ENCODE data around the gene AGMAT.

Gene AGMAT

DNA sequence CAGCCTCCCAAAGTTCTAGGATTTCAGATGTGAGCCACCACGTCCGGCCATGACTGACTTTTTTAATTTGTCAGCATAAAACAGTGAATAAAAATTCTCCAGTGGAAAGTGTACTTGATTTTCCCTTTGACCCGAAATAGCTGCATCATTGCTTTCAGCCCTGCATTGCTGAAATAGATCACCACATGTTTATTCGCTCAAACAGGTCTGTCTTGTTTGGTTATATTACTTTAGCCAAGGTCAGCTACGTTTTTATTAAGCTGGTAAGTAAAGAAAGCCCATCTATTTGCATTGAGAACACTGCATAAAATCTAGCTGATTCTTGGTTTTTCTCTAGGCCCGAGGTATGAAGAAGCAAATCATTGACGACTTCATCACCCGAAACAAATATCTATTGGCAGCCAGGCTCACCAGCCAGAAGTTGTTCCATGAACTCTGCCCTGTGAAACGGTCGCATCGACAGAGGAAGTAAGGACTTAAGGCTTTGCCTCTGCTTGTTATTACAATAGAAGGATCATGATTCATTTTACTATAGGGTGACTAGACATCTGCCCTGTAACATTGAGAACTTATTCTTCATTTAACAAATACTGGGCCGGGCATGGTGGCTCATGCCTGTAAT lies 25.6 kb downstream of the AGMAT start:
- DNase-seq (ENCODE audit: low read depth) = no peak

DNA sequence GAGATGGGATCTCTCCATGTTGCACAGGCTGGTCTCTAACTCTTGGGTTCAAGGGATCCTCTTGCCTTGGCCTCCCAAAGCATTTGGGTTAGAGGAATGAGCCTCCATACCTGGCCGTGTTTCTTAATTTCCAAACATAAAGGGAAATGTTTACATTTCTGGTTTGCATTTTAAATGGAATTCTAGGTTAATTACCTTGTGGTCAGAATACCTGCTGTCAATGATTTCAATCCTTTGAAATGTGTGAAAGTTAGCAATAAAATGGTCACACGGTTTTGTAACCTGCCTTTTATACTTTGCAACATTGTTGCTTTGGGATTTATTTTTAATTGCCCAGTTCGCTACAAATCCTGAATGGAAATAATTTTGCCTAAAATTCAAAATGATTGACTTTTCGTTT lies 26.3 kb downstream of the AGMAT start:
- DNase-seq (ENCODE audit: low read depth) = no peak

DNA sequence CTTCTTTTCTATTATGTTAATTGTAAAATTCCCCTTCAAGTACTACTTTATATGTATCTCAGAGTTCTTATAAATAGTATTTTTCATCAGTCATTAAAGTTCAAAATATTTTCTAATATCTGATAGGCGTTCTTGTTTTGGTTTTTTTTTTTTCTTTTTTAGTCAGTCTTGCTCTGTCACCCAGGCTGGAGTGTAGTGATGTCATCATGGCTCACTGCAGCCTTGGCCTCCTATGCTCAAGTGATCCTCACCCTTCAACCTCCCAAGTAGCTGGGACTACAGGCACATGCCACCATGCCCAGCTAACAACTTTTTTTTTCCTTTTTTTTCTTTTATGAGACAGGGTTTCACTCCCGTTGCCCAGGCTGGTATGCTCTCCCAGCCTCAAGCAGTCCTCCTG lies 27.3 kb downstream of the AGMAT start:
- no peak for DNase-seq (ENCODE audit: low read depth)

DNA sequence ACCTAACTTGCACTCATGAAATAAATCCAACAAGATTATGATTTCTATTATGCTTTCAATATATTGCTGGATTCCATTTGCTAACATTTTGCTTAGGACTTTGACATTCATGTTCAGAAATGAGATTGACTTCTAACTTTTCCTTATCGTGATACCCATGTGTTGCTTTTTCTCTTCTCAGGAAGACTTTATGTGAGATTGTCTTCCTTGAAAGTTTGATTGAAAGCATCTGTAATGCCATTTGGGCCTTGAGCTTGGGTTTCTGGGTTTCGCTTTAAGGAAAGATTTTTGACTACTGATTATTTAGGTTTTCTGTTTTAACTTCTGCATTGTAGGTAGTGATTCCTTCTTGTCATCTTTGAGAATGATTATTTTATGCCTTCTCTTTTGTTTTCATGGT lies 27.8 kb downstream of the AGMAT start:
- DNase-seq (ENCODE audit: low read depth) = no peak

DNA sequence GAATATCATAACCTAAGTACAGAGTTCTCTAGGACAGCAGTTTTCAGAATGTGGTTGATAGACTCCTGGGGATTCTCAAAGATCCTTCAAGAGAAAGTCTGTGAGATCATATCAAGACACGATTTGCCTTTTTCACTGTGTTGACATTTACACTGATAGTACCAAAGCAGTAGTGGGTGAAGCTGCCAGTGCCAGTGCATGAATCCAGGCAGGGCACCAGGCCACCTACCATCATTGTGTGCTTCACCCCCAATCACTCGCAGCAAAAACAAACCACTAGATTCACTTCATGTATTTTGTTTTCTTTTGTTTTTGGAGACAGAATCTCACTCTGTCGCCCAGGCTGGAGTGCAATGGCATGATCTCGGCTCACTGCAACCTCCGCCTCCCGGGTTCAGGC lies 34.3 kb downstream of the AGMAT start:
- DNase-seq (ENCODE audit: low read depth) = no peak

DNA sequence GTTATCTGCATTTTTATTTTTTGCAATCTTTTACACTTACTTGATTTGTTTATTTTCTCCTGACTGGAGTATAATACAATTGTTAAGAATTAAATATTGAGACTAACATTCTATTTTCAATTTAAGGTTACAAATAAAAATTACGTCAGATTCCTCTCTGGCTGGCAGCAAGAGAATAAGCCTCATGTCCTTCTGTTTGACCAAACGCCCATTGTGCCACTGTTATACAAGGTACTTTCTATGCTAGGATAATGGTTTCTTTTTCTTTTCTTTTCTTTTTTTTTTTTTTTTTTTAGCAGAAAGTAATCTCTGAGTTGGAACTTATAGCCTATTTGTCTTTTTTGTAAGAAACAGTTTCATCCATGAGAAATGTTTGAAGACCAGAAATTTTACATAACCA lies 38.2 kb downstream of the AGMAT start:
- no peak for DNase-seq (ENCODE audit: low read depth)

DNA sequence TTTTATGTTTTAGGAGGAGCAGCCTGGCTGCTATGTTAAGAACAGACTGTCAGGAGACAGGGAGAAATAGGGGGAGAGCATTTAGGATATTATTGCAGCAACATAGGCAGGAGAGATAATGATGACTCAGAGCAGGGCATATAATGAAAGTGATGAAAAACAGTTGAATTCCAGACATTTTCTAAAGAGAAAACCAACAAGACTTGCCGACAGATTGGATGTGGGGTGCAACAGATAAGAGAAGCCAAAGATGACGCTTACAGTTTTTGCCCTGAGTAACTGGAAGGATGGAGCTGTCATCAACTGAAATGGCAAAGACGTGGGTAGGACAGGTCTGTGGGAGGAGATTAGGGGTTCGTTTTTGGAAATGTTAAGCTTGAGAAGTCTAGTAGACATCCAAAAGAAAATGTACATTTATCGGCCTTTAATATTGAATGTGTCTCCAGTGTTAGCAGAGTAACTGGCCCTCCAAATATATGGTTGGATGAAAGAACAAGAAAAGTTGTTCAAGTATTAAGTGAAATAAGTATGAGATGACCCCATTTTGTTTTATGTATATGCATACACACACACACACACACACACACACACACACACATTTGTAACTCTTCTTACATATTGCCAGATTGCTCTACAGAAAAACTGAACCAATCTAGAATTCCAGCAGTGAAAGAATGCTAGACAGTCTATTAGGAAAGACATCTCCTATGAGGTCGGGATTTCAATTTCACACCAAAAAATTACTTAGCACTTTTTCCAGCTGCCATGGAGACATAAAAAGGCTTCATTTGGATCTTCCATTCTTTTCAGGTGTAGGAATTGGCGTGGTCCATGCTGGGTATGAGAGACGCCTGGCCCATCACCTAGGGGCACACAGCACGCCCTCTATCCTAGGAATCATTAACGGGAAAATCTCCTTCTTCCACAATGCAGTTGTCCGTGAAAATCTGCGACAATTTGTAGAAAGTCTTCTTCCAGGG lies 41.0 kb downstream of the AGMAT start:
- DNase-seq (ENCODE audit: low read depth) = no peak

DNA sequence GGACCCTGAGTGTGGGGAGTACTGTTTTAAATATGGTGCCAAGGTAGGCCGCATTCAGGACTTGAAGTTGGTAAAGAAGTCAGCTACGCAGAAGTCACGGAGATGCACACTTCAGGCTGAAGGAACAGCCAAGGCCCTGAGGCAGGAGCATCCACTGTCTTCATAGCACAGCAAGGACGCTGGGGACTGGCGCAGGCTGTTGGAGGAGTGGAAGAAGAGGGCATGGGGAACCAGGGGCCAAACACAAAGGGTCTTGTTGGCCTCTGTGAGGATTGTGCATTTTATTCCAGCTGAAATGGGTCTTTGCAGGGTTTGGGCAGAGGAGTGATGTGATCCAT lies 41.6 kb downstream of the AGMAT start:
- DNase-seq (ENCODE audit: low read depth) = no peak

DNA sequence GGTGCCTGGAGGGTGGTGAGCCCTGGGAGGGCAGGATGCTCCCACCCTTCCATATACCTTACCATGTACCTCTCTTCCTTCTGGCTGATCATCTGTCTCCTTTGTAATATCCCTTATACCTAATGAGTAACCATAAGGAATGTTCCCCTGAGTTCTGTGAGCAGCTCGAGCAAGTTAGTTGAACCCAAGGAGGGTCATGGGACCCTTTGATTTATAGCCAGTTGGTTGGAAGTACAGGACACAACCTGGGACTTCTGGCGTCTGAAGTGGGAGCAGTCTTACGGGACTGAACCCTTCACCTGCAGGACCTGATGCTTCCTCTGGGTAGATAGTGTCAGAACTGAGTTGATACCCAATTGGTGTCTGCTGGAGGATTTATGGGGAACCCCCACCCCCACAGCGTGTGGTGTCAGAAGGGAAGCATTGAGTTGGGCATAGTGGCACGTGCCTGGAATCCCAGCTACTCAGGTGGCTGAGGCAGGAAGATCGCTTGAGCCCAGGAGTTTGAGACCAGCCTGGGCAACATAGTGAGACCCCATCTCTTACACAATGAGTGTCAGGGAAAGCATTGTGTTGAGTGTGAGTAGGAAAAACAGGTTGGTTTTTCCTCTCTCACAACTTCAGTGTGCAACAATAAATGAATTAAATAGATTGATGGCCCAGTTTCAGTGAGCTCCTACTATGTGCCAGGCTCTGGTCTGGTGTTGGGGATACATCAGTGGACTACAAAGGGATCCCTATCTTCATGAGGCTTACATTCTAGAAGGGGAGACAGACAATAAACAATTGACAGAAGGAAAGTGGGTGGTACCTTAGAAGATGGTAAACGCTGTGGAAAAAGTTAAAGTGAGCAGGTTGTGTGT lies 42.2 kb downstream of the AGMAT start:
- no peak for DNase-seq (ENCODE audit: low read depth)

DNA sequence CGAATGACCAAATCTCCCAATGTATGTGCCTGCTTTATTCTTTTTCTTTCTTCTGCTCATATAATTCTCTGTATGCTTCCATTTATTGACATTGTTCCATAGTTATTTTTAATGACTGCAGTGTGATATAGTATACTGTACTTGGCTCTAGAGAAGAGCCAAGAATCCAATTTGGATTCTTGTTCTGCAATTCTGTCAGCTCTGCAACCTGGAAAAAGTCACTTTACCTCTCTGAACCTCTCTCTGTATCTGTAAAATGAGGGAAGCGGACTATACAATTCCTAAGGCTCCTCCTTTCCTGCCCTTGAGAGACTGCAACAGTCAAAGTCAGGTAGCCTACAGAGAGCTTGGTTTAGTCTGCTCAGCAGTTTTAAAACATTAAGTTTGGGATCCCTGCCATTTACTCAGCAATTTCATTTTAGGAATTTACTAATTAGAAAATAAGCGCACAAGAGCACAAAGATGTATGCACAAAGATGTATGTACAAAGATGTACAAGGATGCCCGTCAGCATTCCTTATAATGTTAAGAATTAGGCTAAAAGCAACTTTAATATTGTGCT lies 43.5 kb downstream of the AGMAT start:
- no peak for DNase-seq (ENCODE audit: low read depth)

DNA sequence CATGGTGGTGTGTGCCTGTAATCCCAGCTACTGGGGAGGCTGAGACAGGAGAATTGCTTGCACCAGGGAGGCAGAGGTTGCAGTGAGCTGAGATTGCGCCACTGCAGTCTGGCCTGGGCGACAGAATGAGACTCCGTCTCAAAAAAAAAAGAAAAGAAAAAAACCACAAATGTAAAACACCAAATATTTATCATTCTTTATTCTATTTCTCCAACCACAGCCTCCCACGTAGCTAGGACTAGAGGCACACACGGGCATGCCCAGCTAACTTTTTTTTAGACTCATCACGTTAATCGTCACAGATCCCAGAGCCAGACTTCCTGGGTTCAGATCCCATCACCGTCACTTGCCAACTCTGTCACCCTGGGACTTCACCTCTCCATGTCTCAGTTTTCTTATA lies 44.7 kb downstream of the AGMAT start:
- DNase-seq (ENCODE audit: low read depth) = no peak

DNA sequence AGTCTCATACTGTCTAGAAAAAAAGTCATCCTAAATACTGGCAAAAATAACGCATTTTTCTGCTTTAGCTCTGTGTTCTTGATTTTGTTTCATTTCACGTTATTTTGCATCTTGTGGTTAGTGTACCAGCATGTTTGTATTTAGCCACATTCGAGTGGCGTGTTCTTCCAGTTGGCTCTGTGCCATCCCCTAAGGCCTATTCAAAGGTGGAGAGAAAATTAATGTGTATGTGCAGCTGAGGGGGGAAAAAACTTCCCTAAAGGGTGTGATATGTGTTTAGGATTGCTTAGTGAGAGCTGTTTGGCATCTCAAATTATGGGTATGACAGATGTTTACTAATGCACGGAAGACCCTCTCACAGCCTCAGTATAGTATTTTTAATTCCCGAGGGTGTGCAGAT lies 46.1 kb downstream of the AGMAT start:
- DNase-seq (ENCODE audit: low read depth) = no peak

DNA sequence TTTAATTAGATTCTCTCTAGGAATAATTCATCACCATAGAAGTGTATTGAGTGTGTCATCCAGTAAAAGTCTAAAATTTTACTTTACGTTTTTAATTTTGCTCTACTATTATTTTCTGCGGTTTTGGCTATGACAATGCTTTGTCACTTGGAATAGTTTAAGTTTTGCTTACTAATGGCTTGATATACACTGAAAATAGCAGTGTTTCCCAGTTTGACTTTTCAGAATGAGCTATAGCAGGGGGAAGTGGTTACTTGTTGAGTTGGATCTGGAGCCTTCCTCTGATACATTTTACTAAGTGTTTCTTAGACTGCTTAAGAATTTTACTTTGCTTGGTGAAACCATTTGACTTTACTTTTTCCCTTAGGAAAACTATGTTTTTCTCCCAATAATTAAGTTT lies 53.2 kb downstream of the AGMAT start:
- no peak for DNase-seq (ENCODE audit: low read depth)

DNA sequence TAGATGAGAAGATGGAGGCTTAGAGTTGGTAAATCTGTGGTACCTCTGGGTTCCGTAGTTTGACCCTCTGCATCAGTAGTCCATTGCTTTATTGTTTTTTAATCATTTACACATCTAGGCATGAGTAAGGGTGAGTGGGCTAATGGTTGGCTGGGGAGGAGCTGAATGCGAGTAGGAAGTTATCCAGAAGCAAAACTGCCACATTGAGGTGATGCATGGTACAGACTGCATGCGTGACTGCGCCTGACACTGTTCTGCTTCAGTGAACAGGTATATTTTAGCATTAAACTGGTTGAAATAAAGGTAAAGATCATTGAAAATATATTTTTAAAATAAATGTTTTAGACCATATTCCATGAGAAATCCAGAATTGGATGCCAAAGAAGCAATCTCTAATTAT lies 53.8 kb downstream of the AGMAT start:
- no peak for DNase-seq (ENCODE audit: low read depth)

DNA sequence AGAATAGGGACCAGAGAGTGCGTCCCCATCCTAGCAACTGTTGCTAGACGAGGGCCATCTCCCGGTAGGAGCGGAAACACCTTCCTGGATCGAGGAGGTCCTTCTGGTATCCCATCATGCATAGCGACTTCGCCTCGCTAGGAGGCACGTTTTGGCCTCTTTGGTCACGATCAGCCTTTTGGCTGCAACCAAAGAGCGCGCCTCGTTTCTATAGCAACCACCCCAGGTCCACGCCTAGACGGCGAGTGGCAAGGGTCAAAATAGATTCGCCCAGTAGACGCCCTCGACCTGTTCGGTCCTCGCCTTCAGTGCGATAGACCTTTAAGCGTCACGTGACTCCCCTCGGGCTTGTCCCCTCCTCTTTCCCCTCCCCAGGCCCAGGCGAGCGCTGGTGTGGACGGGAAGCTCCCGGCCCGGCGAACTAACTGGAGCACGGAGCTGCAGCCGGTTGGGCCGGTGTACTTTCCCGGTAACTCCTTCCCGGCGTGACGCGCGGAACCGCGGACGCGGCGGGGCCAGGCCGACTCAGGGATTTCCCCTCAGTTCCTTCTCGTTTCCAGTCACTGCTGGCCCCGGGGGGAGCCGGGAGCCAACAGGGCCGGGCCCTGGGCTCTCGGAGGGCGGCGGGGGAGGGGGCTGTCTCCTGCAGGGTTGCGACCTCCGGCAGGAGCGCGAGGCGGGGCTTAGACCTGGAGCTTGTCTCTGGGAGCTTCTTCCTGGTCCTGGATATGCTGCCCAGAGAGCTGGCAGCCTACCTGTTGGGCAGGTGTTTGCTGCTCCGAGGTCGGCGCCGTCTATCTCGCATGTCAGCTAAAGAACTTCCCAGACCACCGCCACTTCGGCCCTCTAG lies 58.1 kb downstream of the AGMAT start, which contains the start of gene DNAJC16:
DNAJC16 (plus strand) TSS at position 359 of the 850 bp plus-strand sequence. CDS start 2,258 bp downstream, outside the sequence.
- DNase-seq (ENCODE audit: low read depth) = peak; percentile 78

DNA sequence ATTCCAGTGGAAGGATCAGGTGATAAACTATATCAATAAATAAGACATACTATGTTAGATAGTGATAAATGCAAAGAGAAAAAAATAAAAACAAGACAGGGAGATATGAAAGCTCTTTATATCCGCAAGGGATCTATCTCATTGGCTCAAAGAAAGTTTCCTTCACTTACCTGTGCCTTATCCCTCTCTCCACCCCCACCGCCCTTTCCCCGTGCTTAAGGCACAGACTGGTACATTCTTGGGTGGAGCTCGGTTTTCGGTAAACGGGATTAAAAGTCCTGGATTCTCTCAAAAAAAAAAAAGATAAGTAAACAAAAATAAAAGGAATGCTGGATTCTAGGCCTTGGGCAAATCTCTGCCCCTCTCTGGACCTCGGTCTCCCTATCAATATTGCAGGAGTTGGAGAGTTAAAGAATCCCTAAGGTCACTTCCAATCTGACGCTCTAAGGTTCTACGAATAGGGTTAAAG lies 58.8 kb downstream of the AGMAT start:
- DNase-seq (ENCODE audit: low read depth) = no peak

DNA sequence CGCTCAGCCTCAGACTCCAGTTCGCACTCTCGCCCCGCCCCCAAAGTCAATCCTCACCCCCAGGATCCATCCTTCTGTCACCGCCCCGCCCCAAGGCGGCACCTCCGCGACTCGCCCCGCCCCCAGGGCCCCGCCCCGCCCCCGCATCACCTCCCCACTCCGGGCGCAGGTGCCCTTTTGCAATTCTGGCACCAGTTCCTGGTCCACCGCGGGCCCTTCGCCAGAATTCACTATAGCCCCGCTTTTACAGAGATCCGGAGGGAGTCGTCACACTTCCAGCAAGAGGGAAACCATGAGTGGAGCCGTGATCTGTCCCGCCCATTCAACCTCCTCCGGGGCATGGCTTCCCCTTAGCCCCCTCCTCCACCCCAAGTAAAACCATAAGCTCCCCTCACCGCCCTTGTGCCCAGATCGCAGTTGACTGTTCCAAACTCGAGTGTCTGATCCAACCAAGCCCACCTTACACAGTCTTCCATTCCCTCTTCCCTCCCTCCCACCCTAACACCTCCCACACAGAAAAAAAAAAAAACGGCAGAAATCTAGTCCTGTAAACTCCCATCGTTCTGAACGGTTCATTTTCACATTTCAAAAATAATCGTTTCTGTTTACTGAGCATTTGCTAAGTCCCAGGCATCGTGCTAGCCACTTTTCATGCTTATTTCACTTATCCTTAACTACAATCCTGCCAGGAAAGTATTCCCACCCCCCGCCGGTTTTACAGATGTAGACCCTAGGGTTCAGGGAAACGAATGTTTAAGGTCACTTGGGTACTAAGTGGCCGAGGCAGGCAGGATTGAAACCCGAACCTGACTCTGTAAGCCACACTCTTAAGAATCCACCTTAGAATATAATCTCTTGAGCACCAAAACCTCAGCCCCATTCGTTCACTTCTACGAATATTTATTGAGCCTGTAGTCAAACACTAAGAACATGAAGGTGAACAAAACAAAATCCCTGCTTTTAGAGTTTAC lies 59.5 kb downstream of the AGMAT start:
- no peak for DNase-seq (ENCODE audit: low read depth)

DNA sequence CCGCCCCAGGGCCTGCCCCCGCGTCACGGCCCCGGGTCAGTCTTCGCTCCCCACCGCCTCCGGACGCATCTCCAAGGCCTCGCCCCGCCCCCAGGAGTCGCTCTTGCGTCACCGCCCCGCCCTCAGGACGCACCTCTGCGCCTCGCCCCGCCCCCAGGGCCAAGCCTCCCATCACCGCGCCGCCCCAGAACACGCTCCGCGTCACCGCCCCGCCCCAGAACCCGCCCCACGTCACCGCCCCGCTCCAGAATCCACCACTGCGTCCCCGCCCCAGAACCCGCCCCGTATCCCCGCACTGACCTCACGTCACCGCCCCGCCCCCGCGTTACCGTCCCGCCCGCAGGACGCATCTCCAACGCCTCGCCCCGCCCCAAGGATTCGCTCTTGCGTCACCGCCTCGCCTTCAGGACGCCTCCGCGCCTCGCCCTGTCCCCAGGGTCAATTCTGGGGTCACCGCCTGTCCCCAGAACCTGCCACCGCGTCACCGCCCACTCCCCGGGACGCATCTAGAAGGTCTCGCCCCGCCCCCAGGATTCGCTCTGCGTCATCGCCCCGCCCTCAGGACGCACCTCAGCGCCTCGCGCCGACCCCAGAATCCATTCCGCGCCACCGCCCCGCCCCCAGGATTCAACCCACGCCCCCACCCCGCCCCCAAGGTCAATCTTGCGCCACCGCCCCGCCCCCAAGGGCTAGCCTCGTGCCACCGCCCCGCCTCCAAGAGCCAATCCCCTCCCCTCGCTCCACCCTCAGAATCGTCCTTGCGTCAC lies 60.4 kb downstream of the AGMAT start:
- peak; percentile 98 for DNase-seq (ENCODE audit: low read depth)

DNA sequence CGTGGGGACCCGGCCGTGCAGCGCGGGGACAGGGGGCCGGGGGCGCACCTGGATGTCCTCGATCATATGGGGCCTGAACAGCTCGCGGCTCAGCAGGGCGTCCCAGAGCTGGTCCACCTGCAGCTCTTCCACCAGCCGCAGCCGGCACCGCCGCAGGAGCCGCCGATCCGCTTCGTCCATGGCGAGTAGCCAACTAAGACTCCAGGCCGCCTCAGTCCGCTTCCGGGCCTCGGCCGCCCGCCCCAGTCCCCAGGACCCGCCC lies 60.9 kb downstream of the AGMAT start, which contains the start of gene CASP9:
CASP9 (minus strand) TSS at position 195 of the 262 bp plus-strand sequence; CDS start at position 180, 15 bp downstream.
- DNase-seq (ENCODE audit: low read depth) = no peak

All from stimulated activated CD8-positive, alpha-beta memory T cell treated with anti-CD3 and anti-CD28 coated beads, Interleukin-15, amount 100 ng/mL, for 24 hours (primary cell).